GM19238 (cell line): ENCODE measurements around the gene STX8.

Source experiments
- DNase-seq: peaks from one replicate; pipeline ENCODE4 v3.0.0; 2011; ENCODE audit warnings: low spot score; ENCODE audit not compliant: insufficient read length

The STX8 gene

GRCh38 chr17:9446528-9446927 is 129.1 kb downstream of the STX8 start:
- DNase-seq = no peak

GRCh38 chr17:9445424-9445823 is 130.2 kb downstream of the STX8 start:
- DNase-seq = no peak

GRCh38 chr17:9444687-9445086 is 130.9 kb downstream of the STX8 start:
- no peak for DNase-seq

GRCh38 chr17:9443811-9444210 is 131.8 kb downstream of the STX8 start:
- no peak for DNase-seq

- DNase-seq = no peak
Observed at GRCh38 chr17:9439851-9440250, 135.8 kb downstream of the STX8 start.

GRCh38 chr17:9436630-9437029 is 139.0 kb downstream of the STX8 start:
- DNase-seq = no peak

GRCh38 chr17:9435165-9435564 is 140.5 kb downstream of the STX8 start:
- DNase-seq = no peak

- no peak for DNase-seq
Observed at GRCh38 chr17:9434642-9435057, 141.0 kb downstream of the STX8 start.

GRCh38 chr17:9432934-9433421 is 142.6 kb downstream of the STX8 start:
- no peak for DNase-seq

- peak; percentile 24 for DNase-seq
Observed at GRCh38 chr17:9432134-9432885, 143.3 kb downstream of the STX8 start.

- no peak for DNase-seq
Observed at GRCh38 chr17:9431620-9432019, 144.0 kb downstream of the STX8 start.

GRCh38 chr17:9427465-9428315 is 147.9 kb downstream of the STX8 start:
- no peak for DNase-seq

- no peak for DNase-seq
Observed at GRCh38 chr17:9424071-9424640, 151.5 kb downstream of the STX8 start.

GRCh38 chr17:9421525-9421924 is 154.1 kb downstream of the STX8 start:
- DNase-seq = no peak

- no peak for DNase-seq
Observed at GRCh38 chr17:9419932-9420453, 155.6 kb downstream of the STX8 start.

GRCh38 chr17:9414471-9414870 is 161.1 kb downstream of the STX8 start:
- peak; percentile 65 for DNase-seq

- DNase-seq = no peak
Observed at GRCh38 chr17:9410737-9411136, 164.9 kb downstream of the STX8 start.

- no peak for DNase-seq
Observed at GRCh38 chr17:9410301-9410700, 165.3 kb downstream of the STX8 start.

- DNase-seq = no peak
Observed at GRCh38 chr17:9409878-9410277, 165.7 kb downstream of the STX8 start.

- DNase-seq = no peak
Observed at GRCh38 chr17:9408868-9409829, 166.5 kb downstream of the STX8 start.

GRCh38 chr17:9408381-9408780 is 167.2 kb downstream of the STX8 start:
- DNase-seq = no peak
